Measurements from ENCODE around the gene THSD4.
"Not testable (repeated sequence)": the region's sequence is repeated elsewhere in the genome, so short reads cannot be mapped to it uniquely, and the experiment has no call there.

THSD4 gene

GRCh38 chr15:71160976-71161375 lies 45.7 kb downstream of the THSD4 start:
- peaks cover 8% of the 10 kb centered on the region for H3K9me3 Mint-ChIP-seq
- DNase-seq (ENCODE audit: low spot score in 2 of 2): no peak

GRCh38 chr15:71162309-71162708 lies 47.0 kb downstream of the THSD4 start:
- no peak overlapping the region for H3K4me3 Mint-ChIP-seq
- H3K27me3 Mint-ChIP-seq: peaks cover 10% of the 10 kb centered on the region
- no peak overlapping the region for H3K27ac Mint-ChIP-seq
- H3K9me3 Mint-ChIP-seq: peaks cover 8% of the 10 kb centered on the region
- no peak for DNase-seq (ENCODE audit: low spot score in 2 of 2)
- no peaks in the 10 kb centered on the region for H3K36me3 Mint-ChIP-seq
- no peak for ATAC-seq (ENCODE audit: low read depth)
- no peaks in the 10 kb centered on the region for H3K4me1 Mint-ChIP-seq

More at GRCh38 chr15:71160976-71161375, 45.7 kb downstream of the THSD4 start:
- H3K27ac Mint-ChIP-seq: no peak overlapping the region
- peaks cover 10% of the 10 kb centered on the region for H3K27me3 Mint-ChIP-seq
- H3K4me1 Mint-ChIP-seq: no peaks in the 10 kb centered on the region
- no peaks in the 10 kb centered on the region for H3K36me3 Mint-ChIP-seq
- no peak for ATAC-seq (ENCODE audit: low read depth)
- no peak overlapping the region for H3K4me3 Mint-ChIP-seq

- ATAC-seq (ENCODE audit: low read depth); H3K4me3 Mint-ChIP-seq; H3K9me3 Mint-ChIP-seq; H3K4me1 Mint-ChIP-seq; DNase-seq (ENCODE audit: low spot score in 2 of 2); H3K27ac Mint-ChIP-seq; H3K36me3 Mint-ChIP-seq: not testable (repeated sequence)
- peaks cover 10% of the 10 kb centered on the region for H3K27me3 Mint-ChIP-seq
Observed at GRCh38 chr15:71164606-71165005, 49.3 kb downstream of the THSD4 start.

- ATAC-seq (ENCODE audit: low read depth): no peak
- H3K36me3 Mint-ChIP-seq: no peaks in the 10 kb centered on the region
- no peak for DNase-seq (ENCODE audit: low spot score in 2 of 2)
- H3K27me3 Mint-ChIP-seq: peaks cover 8% of the 10 kb centered on the region
- no peaks in the 10 kb centered on the region for H3K4me1 Mint-ChIP-seq
- H3K9me3 Mint-ChIP-seq: peaks cover 4% of the 10 kb centered on the region
- no peak overlapping the region for H3K4me3 Mint-ChIP-seq
- H3K27ac Mint-ChIP-seq: no peak overlapping the region
Observed at GRCh38 chr15:71167445-71168165, 52.3 kb downstream of the THSD4 start.

- no peak for ATAC-seq (ENCODE audit: low read depth)
- Mint-ChIP-seq H3K4me1 (no peaks in the 10 kb centered on the region), H3K36me3 (no peaks in the 10 kb centered on the region), H3K9me3 (peaks cover 1% of the 10 kb centered on the region), H3K27ac (no peak overlapping the region), H3K4me3 (no peak overlapping the region), H3K27me3 (peaks cover 8% of the 10 kb centered on the region)
- no peak for DNase-seq (ENCODE audit: low spot score in 2 of 2)
Observed at GRCh38 chr15:71168166-71168834, 53.0 kb downstream of the THSD4 start.

DNA sequence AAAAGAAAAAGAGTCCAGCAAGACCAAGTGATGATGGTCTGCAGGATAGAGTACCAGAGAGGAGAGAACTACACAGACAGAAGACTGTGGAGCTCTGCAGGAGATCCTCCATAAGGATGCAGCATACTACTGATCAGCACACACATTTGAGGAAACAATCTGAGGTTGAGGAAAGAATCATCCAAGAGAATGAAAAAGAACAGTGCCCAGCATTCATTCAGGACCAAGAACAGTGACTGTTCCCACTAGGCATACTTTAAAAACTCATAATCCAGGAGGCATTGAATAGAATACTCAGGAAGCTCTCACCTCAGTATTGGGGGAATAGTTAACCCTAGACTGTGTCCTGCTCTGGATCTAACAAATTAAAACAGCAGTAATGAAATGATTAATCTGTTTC lies 54.9 kb downstream of the THSD4 start:
- Mint-ChIP-seq H3K27me3 (peaks cover 8% of the 10 kb centered on the region), H3K9me3 (peaks cover 6% of the 10 kb centered on the region), H3K4me3 (no peak overlapping the region), H3K4me1 (no peaks in the 10 kb centered on the region), H3K27ac (no peak overlapping the region), H3K36me3 (peaks cover 3% of the 10 kb centered on the region)
- DNase-seq (ENCODE audit: low spot score in 2 of 2) (no peak), ATAC-seq (ENCODE audit: low read depth) (no peak)

- ATAC-seq (ENCODE audit: low read depth) (no peak), DNase-seq (ENCODE audit: low spot score in 2 of 2) (no peak)
- Mint-ChIP-seq H3K4me1 (no peaks in the 10 kb centered on the region), H3K27me3 (peaks cover 2% of the 10 kb centered on the region), H3K9me3 (peaks cover 6% of the 10 kb centered on the region), H3K27ac (no peak overlapping the region), H3K36me3 (peaks cover 3% of the 10 kb centered on the region), H3K4me3 (no peak overlapping the region)
Observed at GRCh38 chr15:71171195-71171594, 55.9 kb downstream of the THSD4 start.

DNA sequence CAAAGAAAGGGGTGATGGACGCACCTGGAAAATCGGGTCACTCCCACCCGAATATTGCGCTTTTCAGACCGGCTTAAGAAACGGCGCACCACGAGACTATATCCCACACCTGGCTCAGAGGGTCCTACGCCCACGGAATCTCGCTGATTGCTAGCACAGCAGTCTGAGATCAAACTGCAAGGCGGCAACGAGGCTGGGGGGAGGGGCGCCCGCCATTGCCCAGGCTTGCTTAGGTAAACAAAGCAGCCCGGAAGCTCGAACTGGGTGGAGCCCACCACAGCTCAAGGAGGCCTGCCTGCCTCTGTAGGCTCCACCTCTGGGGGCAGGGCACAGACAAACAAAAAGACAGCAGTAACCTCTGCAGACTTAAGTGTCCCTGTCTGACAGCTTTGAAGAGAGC lies 59.1 kb downstream of the THSD4 start:
- ATAC-seq (ENCODE audit: low read depth); H3K27me3 Mint-ChIP-seq; DNase-seq (ENCODE audit: low spot score in 2 of 2); H3K9me3 Mint-ChIP-seq; H3K4me1 Mint-ChIP-seq; H3K27ac Mint-ChIP-seq; H3K4me3 Mint-ChIP-seq; H3K36me3 Mint-ChIP-seq: not testable (repeated sequence)

GRCh38 chr15:71180986-71181853 lies 65.9 kb downstream of the THSD4 start:
- Mint-ChIP-seq H3K36me3 (no peaks in the 10 kb centered on the region), H3K4me1 (no peaks in the 10 kb centered on the region), H3K27ac (no peak overlapping the region), H3K27me3 (peaks cover 5% of the 10 kb centered on the region), H3K9me3 (peaks cover 2% of the 10 kb centered on the region), H3K4me3 (no peak overlapping the region)
- DNase-seq (ENCODE audit: low spot score in 2 of 2) (no peak), ATAC-seq (ENCODE audit: low read depth) (no peak)

DNA sequence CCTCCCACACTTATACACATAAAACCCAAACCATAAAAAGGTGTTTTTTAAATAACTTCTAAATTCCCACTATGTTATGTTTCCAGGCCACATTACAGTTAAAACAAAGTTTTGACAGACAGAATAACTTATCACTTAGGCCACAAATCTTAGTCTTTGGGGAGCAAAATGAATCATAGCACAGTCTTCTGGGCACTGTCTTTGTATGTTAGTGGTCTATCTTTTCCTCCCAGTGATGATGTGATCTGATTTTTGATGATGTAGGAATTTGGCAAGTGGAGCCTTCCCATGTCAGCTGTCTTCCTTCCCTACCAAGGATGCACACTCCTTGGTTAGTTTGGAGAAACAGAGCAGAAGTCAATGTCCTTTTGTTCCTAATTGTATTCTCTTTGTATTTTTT lies 67.3 kb downstream of the THSD4 start:
- DNase-seq (ENCODE audit: low spot score in 2 of 2) (no peak), ATAC-seq (ENCODE audit: low read depth) (no peak)
- Mint-ChIP-seq H3K36me3 (no peaks in the 10 kb centered on the region), H3K27ac (no peak overlapping the region), H3K9me3 (peaks cover 2% of the 10 kb centered on the region), H3K4me3 (no peak overlapping the region), H3K27me3 (peaks cover 5% of the 10 kb centered on the region), H3K4me1 (no peaks in the 10 kb centered on the region)

- no peaks in the 10 kb centered on the region for H3K4me1 Mint-ChIP-seq
- H3K27ac Mint-ChIP-seq: no peak overlapping the region
- no peaks in the 10 kb centered on the region for H3K36me3 Mint-ChIP-seq
- no peak overlapping the region for H3K4me3 Mint-ChIP-seq
- DNase-seq (ENCODE audit: low spot score in 2 of 2) (no peak), ATAC-seq (ENCODE audit: low read depth) (no peak)
- peaks cover 5% of the 10 kb centered on the region for H3K27me3 Mint-ChIP-seq
- peaks cover 2% of the 10 kb centered on the region for H3K9me3 Mint-ChIP-seq
Observed at GRCh38 chr15:71183063-71183462, 67.8 kb downstream of the THSD4 start.

- no peak overlapping the region for H3K27ac Mint-ChIP-seq
- H3K9me3 Mint-ChIP-seq: no peaks in the 10 kb centered on the region
- no peak overlapping the region for H3K4me3 Mint-ChIP-seq
- DNase-seq (ENCODE audit: low spot score in 2 of 2) (no peak), ATAC-seq (ENCODE audit: low read depth) (no peak)
- H3K27me3 Mint-ChIP-seq: peaks cover 5% of the 10 kb centered on the region
- H3K36me3 Mint-ChIP-seq: no peaks in the 10 kb centered on the region
- no peaks in the 10 kb centered on the region for H3K4me1 Mint-ChIP-seq
Observed at GRCh38 chr15:71185706-71186105, 70.4 kb downstream of the THSD4 start.

- no peaks in the 10 kb centered on the region for H3K4me1 Mint-ChIP-seq
- ATAC-seq (ENCODE audit: low read depth) (no peak), DNase-seq (ENCODE audit: low spot score in 2 of 2) (no peak)
- H3K27me3 Mint-ChIP-seq: peaks cover 8% of the 10 kb centered on the region
- H3K4me3 Mint-ChIP-seq: no peak overlapping the region
- H3K27ac Mint-ChIP-seq: no peak overlapping the region
- H3K9me3 Mint-ChIP-seq: no peaks in the 10 kb centered on the region
- no peaks in the 10 kb centered on the region for H3K36me3 Mint-ChIP-seq
Observed at GRCh38 chr15:71186267-71186666, 71.0 kb downstream of the THSD4 start.

- no peaks in the 10 kb centered on the region for H3K4me1 Mint-ChIP-seq
- ATAC-seq (ENCODE audit: low read depth): no peak
- no peak for DNase-seq (ENCODE audit: low spot score in 2 of 2)
- no peak overlapping the region for H3K4me3 Mint-ChIP-seq
- no peaks in the 10 kb centered on the region for H3K9me3 Mint-ChIP-seq
- H3K36me3 Mint-ChIP-seq: no peaks in the 10 kb centered on the region
- H3K27me3 Mint-ChIP-seq: peaks cover 8% of the 10 kb centered on the region
- H3K27ac Mint-ChIP-seq: no peak overlapping the region
Observed at GRCh38 chr15:71187078-71187477, 71.8 kb downstream of the THSD4 start.

Measured in memory B cell (primary cell).